GM12878 (cell line): Measurements from ENCODE around the gene PRSS33. TPM values are rescaled to one million over a fixed set of nuclear protein-coding genes. Genes with fewer than 3 reads are reported as not detected.

Experiments used
- ATAC-seq: fragments of 200-7000 bp; cut with Tn5 transposase; 3 replicates; pipeline ENCODE4 v1.9.1; 2020; ENCODE audit warnings: mild to moderate bottlenecking, moderate library complexity
- BruUV-seq: library from RNA; stranded (reverse); fragments of 400-500 nt; replicated peaks from 2 replicates; lab custom pipeline; 2021; lab: Mats Ljungman, UMichigan
- CTCF ChIA-PET: fragments of 300-600 bp; sonication (Branson Sonifier 250); formaldehyde crosslinking; extraction: SDS; loops from one replicate; lab custom pipeline; 2021; ENCODE audit warnings: inconsistent platforms; lab: Yijun Ruan, JAX
- POLR2A ChIA-PET: fragments of 350-600 bp; formaldehyde crosslinking; extraction: SDS; loops from one replicate; lab custom pipeline; 2021; ENCODE audit warnings: inconsistent platforms; lab: Charles Lee
- RAD21 ChIA-PET: fragments of 300-600 bp; sonication (Branson Sonifier 250); formaldehyde crosslinking; loops from one replicate; lab custom pipeline; 2023; ENCODE audit warnings: antibody characterized with exemption; ENCODE audit not compliant: unreplicated experiment; lab: Charles Lee
- SMC1A ChIA-PET: fragments of 300-600 bp; sonication (Branson Sonifier 250); formaldehyde crosslinking; loops from one replicate; lab custom pipeline; 2023; ENCODE audit not compliant: unreplicated experiment, uncharacterized antibody; lab: Charles Lee
- DNase-seq: peaks from one replicate; pipeline ENCODE4 v3.0.0-alpha.2; 2011; ENCODE audit warnings: low read depth, low spot score
- FAIRE-seq: peaks from 3 replicates; lab custom pipeline; 2011; peaks lifted over from hg19 to GRCh38; lab: Jason Lieb, UNC
- H2AFZ ChIP-seq: 2 replicates; pipeline ENCODE4 v1.6.0; 2011; ENCODE audit warnings: low read depth, low read length, control low read depth; ENCODE audit not compliant: control insufficient read depth
- H3K27ac ChIP-seq: 2 replicates; pipeline ENCODE4 v1.5.1; 2011; ENCODE audit warnings: control low read depth; ENCODE audit not compliant: control insufficient read depth, insufficient read depth
- H3K27me3 ChIP-seq, 2 experiments: replicated peaks in 1 of 2; 2 replicates each; pipeline versions ENCODE4 v1.6.0 to v1.6.1; 2011; ENCODE audit warnings: low read length in 1 of 2; ENCODE audit not compliant: control insufficient read depth in 2 of 2, insufficient read depth in 2 of 2
- H3K36me3 ChIP-seq, 2 experiments: 2 replicates each; pipeline ENCODE4 v1.5.1; 2011; ENCODE audit warnings: low read length in 1 of 2; ENCODE audit not compliant: control insufficient read depth in 2 of 2, insufficient read depth in 2 of 2
- H3K4me1 ChIP-seq: 2 replicates; pipeline ENCODE4 v1.6.1; 2011; ENCODE audit warnings: mild to moderate bottlenecking, low read length, moderate library complexity, mixed read lengths; ENCODE audit not compliant: control insufficient read depth, insufficient read depth
- H3K4me2 ChIP-seq: 2 replicates; pipeline ENCODE4 v1.6.0; 2011; ENCODE audit warnings: control low read depth; ENCODE audit not compliant: control insufficient read depth, insufficient read depth
- H3K4me3 ChIP-seq: fragments of 200-600 bp; sonication (generic); 2 replicates; pipeline ENCODE4 v1.5.1; 2016
- H3K79me2 ChIP-seq: 2 replicates; pipeline ENCODE4 v1.6.0; 2011; ENCODE audit warnings: low read length; ENCODE audit not compliant: control insufficient read depth, insufficient read depth
- H3K9ac ChIP-seq: 2 replicates; pipeline ENCODE4 v1.8.0; 2011; ENCODE audit warnings: low read length, control low read depth, mixed read lengths; ENCODE audit not compliant: control insufficient read depth, insufficient read depth
- H3K9me3 ChIP-seq: replicated peaks from 3 replicates; pipeline ENCODE4 v1.5.1; 2011; ENCODE audit warnings: mild to moderate bottlenecking, low read length; ENCODE audit not compliant: control insufficient read depth, insufficient read depth
- H4K20me1 ChIP-seq: 2 replicates; pipeline ENCODE4 v1.6.0; 2011; ENCODE audit not compliant: control insufficient read depth, insufficient read depth
- BACH1 ChIP-seq: fragments of 450-650 bp; IDR thresholded peaks from 2 replicates; pipeline ENCODE4 v1.6.1; 2017; ENCODE audit warnings: mild to moderate bottlenecking, borderline replicate concordance
- BCL11A ChIP-seq: IDR thresholded peaks from 2 replicates; pipeline ENCODE4 v1.6.1; 2011; ENCODE audit warnings: low read depth, low read length
- E4F1 ChIP-seq: fragments of 450-650 bp; IDR thresholded peaks from 2 replicates; pipeline ENCODE4 v1.6.1; 2018; ENCODE audit warnings: borderline replicate concordance, mild to moderate bottlenecking; ENCODE audit not compliant: partially characterized antibody
- POLR2AphosphoS5 ChIP-seq: IDR thresholded peaks from 2 replicates; pipeline ENCODE4 v1.6.1; 2011; ENCODE audit warnings: mild to moderate bottlenecking, low read length, inconsistent platforms
- POU2F2 ChIP-seq: IDR thresholded peaks from 3 replicates; pipeline ENCODE4 v1.6.1; 2011; ENCODE audit warnings: low read depth, mild to moderate bottlenecking, low read length, borderline replicate concordance
- REST ChIP-seq: IDR thresholded peaks from 2 replicates; pipeline ENCODE4 v1.6.1; 2012; ENCODE audit warnings: mild to moderate bottlenecking, low read depth, low read length
- ZBED1 ChIP-seq: IDR thresholded peaks from 2 replicates; pipeline ENCODE4 v1.6.1; 2016; ENCODE audit warnings: borderline replicate concordance
- ZBTB11 ChIP-seq: fragments of 450-650 bp; formaldehyde crosslinking; IDR thresholded peaks from 2 replicates; pipeline ENCODE4 v1.5.0; 2022; ENCODE audit warnings: mild to moderate bottlenecking, missing genetic modification characterization
- ZNF687 ChIP-seq: fragments of 450-650 bp; IDR thresholded peaks from 2 replicates; pipeline ENCODE4 v1.6.1; 2017; ENCODE audit warnings: mild to moderate bottlenecking, moderate library complexity
- whole genome bisulfite sequencing: methylation state at CpG from one replicate; pipeline ENCODE4 v1.1.6; 2016; ENCODE audit warnings: low lambda C conversion rate; ENCODE audit not compliant: insufficient replicate concordance, insufficient coverage; ENCODE audit errors: missing lambda C conversion rate; 5-methylcytosine and 5-hydroxymethylcytosine counted together
- in situ Hi-C: fragments of 300-500 bp; cut with MboI; formaldehyde crosslinking; loops from 9 replicates; pipeline ENCODE4 v1.14.3; 2018; ENCODE audit warnings: mixed read lengths
- intact Hi-C: fragments of 100-400 bp; cut with micrococcal nuclease; formaldehyde crosslinking; loops from one replicate; pipeline ENCODE4 v1.14.2; 2022; ENCODE audit not compliant: unreplicated experiment
- polyA plus RNA-seq, 11 experiments: library from polyadenylated mRNA; depleted of rRNA in 4 of 11; unstranded in 6 of 11; stranded (reverse) in 5 of 11; fragments of >200 nt; fragmentation: Nextera tagmentation in 4 of 11; fragmentation: Illumina TruSeq in 1 of 11; extraction: Ambion mirVana in 4 of 11; extraction: Trizol in 1 of 11; gene quantifications; 1 replicate in 1 of 11; 2 replicates in 10 of 11; pipeline versions ENCODE4 v1.2.1 to v1.2.3, GENCODE V29; 2011 to 2016; ENCODE audit warnings: inconsistent platforms in 2 of 11, missing spikeins in 2 of 11, low read depth in 1 of 11
- total RNA-seq, 4 experiments: library from RNA; depleted of rRNA in 3 of 4; stranded (reverse); fragments of >200 nt in 3 of 4; fragmentation: Illumina TruSeq in 1 of 4; extraction: Trizol in 1 of 4; gene quantifications; 2 replicates each; pipeline versions ENCODE4 v1.2.1 to v1.2.3, GENCODE V29; 2013 to 2021

PRSS33 gene
- total and polyA plus RNA-seq, 10 of the 15 experiments (the other 5 are each of a cell fraction or from before 2014, with no cell fraction given) = not detected

- Histone ChIP-seq H4K20me1 (no peaks in the 10 kb centered on the region), H3K4me1 (no peaks in the 10 kb centered on the region), H3K79me2 (peaks cover 7% of the 10 kb centered on the region), H3K27ac (no peak overlapping the region), H3K4me3 (no peak overlapping the region), H3K9me3 (no peaks in the 10 kb centered on the region), H3K36me3 (no peaks in the 10 kb centered on the region), H3K4me2 (no peak overlapping the region), H2AFZ (no peak overlapping the region), H3K9ac (no peak overlapping the region), H3K27me3 (peaks cover 0 to 1% of the 10 kb centered on the region in 2 experiments; a peak in 1 of 4 replicates)
- no peak for DNase-seq
- no peak for ATAC-seq
- ChIA-PET RAD21 (no interaction called here), POLR2A (no interaction called here), CTCF (no interaction called here), SMC1A (no interaction called here)
- in situ Hi-C loops (no loop called here), intact Hi-C loops (no loop called here)
- FAIRE-seq = no peak
- no TSS peak for BruUV-seq
- WGBS = 59% methylated on average over 14 of the region's 14 CpGs
- TF ChIP-seq BCL11A (no peak), BACH1 (no peak), ZNF687 (no peak), POU2F2 (no peak), REST (no peak), E4F1 (no peak), ZBED1 (no peak), POLR2AphosphoS5 (no peak), ZBTB11 (no peak)
Observed at GRCh38 chr16:2820836-2821486, 33.6 kb upstream of the PRSS33 start.
